H1 (cell line): ENCODE results near the gene STEAP4. TPM values are rescaled to one million over a fixed set of nuclear protein-coding genes. Genes with fewer than 3 reads are reported as not detected.

ENCODE experiments used
- CTCF ChIA-PET: fragments of 300-600 bp; sonication (Branson Sonifier 250); formaldehyde crosslinking; loops from one replicate; lab custom pipeline; 2021; ENCODE audit not compliant: partially characterized antibody; lab: Charles Lee
- POLR2A ChIA-PET: fragments of 300-600 bp; sonication (Branson Sonifier 250); formaldehyde crosslinking; loops from one replicate; lab custom pipeline; 2021; ENCODE audit warnings: inconsistent platforms; ENCODE audit not compliant: partially characterized antibody; lab: Charles Lee
- DNase-seq, 2 experiments: peaks; one replicate each; pipeline versions ENCODE4 v3.0.0 to v3.0.0-alpha.2; 2010 to 2022; ENCODE audit warnings: low spot score in 2 of 2, low read depth in 1 of 2, mixed read lengths in 1 of 2
- FAIRE-seq: peaks from 2 replicates; lab custom pipeline; 2011; peaks lifted over from hg19 to GRCh38; lab: Jason Lieb, UNC
- H2AFZ ChIP-seq: 2 replicates; pipeline ENCODE4 v1.8.1; 2012; ENCODE audit warnings: low read length, inconsistent platforms
- H2AK5ac ChIP-seq: 2 replicates; pipeline ENCODE4 v1.6.1; 2013; ENCODE audit warnings: low read depth, low read length
- H2BK120ac ChIP-seq: replicated peaks from 2 replicates; pipeline ENCODE3; 2013; ENCODE audit warnings: low read depth, low read length, inconsistent platforms
- H2BK12ac ChIP-seq: 2 replicates; pipeline ENCODE4 v1.6.1; 2013; ENCODE audit warnings: low read depth, low read length
- H2BK15ac ChIP-seq: 2 replicates; pipeline ENCODE4 v1.6.1; 2013; ENCODE audit warnings: low read length
- H2BK20ac ChIP-seq: 2 replicates; pipeline ENCODE4 v1.6.1; 2013; ENCODE audit warnings: low read length
- H2BK5ac ChIP-seq: 2 replicates; pipeline ENCODE4 v1.6.1; 2013; ENCODE audit warnings: low read depth, low read length
- H3K14ac ChIP-seq: 2 replicates; pipeline ENCODE4 v1.6.1; 2013; ENCODE audit warnings: inconsistent platforms; ENCODE audit not compliant: insufficient read length
- H3K18ac ChIP-seq: 2 replicates; pipeline ENCODE4 v1.6.1; 2013; ENCODE audit warnings: low read length; ENCODE audit errors: extremely low read depth
- H3K23ac ChIP-seq: 2 replicates; pipeline ENCODE4 v1.6.1; 2013; ENCODE audit warnings: inconsistent platforms; ENCODE audit not compliant: insufficient read length
- H3K23me2 ChIP-seq: 2 replicates; pipeline ENCODE4 v1.6.1; 2013; ENCODE audit warnings: low read depth, low read length
- H3K27ac ChIP-seq: 2 replicates; pipeline ENCODE4 v1.6.1; 2011; ENCODE audit warnings: low read depth, low read length, inconsistent platforms
- H3K27me3 ChIP-seq, 4 experiments: replicated peaks in 1 of 4; 1 replicate in 1 of 4; 2 replicates in 3 of 4; pipeline versions ENCODE4 v1.6.1 to v1.8.1; 2011 to 2013; ENCODE audit warnings: low read length in 3 of 4, mild to moderate bottlenecking in 3 of 4, inconsistent platforms in 2 of 4, mixed read lengths in 2 of 4, moderate library complexity in 1 of 4; ENCODE audit not compliant: control insufficient read depth in 3 of 4, insufficient read depth in 3 of 4; ENCODE audit errors: extremely low read depth in 1 of 4
- H3K36me3 ChIP-seq, 4 experiments: 2 replicates each; pipeline versions ENCODE4 v1.6.1 to v1.8.1; 2011 to 2013; ENCODE audit warnings: mild to moderate bottlenecking in 4 of 4, low read length in 3 of 4, moderate library complexity in 2 of 4, control low read depth in 1 of 4, inconsistent platforms in 1 of 4; ENCODE audit not compliant: insufficient read depth in 4 of 4, control insufficient read depth in 2 of 4
- H3K4ac ChIP-seq: replicated peaks from 2 replicates; pipeline ENCODE3; 2013; ENCODE audit warnings: low read length, low read depth, mixed read lengths, inconsistent platforms; ENCODE audit not compliant: insufficient read length
- H3K4me1 ChIP-seq, 4 experiments: replicated peaks in 1 of 4; 1 replicate in 1 of 4; 2 replicates in 3 of 4; pipeline versions ENCODE4 v1.6.1 to v1.8.1; 2011 to 2013; ENCODE audit warnings: low read length in 3 of 4, inconsistent platforms in 2 of 4, mixed read lengths in 1 of 4; ENCODE audit not compliant: insufficient read depth in 4 of 4, control insufficient read depth in 3 of 4
- H3K4me2 ChIP-seq, 2 experiments: 2 replicates each; pipeline versions ENCODE4 v1.6.1 to v1.8.1; 2011 to 2013; ENCODE audit warnings: low read depth in 2 of 2, low read length in 2 of 2, control low read depth in 1 of 2, inconsistent platforms in 1 of 2, mild to moderate bottlenecking in 1 of 2; ENCODE audit not compliant: insufficient read depth in 1 of 2
- H3K4me3 ChIP-seq, 4 experiments: fragments of 200-600, 300-600 bp in 1 of 4; sonication (generic), shearing (Covaris generic), sonication (Bioruptor Twin) in 1 of 4; 2 replicates each; pipeline versions ENCODE4 v1.5.1 to v1.8.1; 2011 to 2016; ENCODE audit warnings: low read length in 4 of 4, low read depth in 3 of 4, control low read depth in 2 of 4, inconsistent platforms in 2 of 4, mild to moderate bottlenecking in 2 of 4, mixed read lengths in 1 of 4, moderate library complexity in 1 of 4; ENCODE audit not compliant: insufficient read depth in 2 of 4; ENCODE audit errors: extremely low read depth in 1 of 4
- H3K56ac ChIP-seq: replicated peaks from 2 replicates; pipeline ENCODE3; 2013; ENCODE audit warnings: low read depth, mild to moderate bottlenecking, mixed read lengths, low read length, inconsistent platforms; ENCODE audit not compliant: insufficient read length
- H3K79me1 ChIP-seq: 2 replicates; pipeline ENCODE4 v1.6.1; 2013; ENCODE audit warnings: low read depth, low read length, control low read depth
- H3K79me2 ChIP-seq, 2 experiments: 2 replicates each; pipeline versions ENCODE4 v1.6.1 to v1.8.1; 2012 to 2013; ENCODE audit warnings: low read length in 2 of 2, mild to moderate bottlenecking in 2 of 2, inconsistent platforms in 1 of 2; ENCODE audit not compliant: insufficient read depth in 2 of 2, control insufficient read depth in 1 of 2
- H3K9ac ChIP-seq, 4 experiments: replicated peaks in 1 of 4; 1 replicate in 1 of 4; 2 replicates in 3 of 4; pipeline versions ENCODE4 v1.6.1 to v1.8.1; 2011 to 2013; ENCODE audit warnings: low read depth in 3 of 4, low read length in 3 of 4, control low read depth in 2 of 4, mild to moderate bottlenecking in 2 of 4, moderate library complexity in 2 of 4, inconsistent platforms in 1 of 4; ENCODE audit errors: extremely low read depth in 1 of 4
- H3K9me3 ChIP-seq, 2 experiments: 2 replicates each; pipeline versions ENCODE4 v1.6.1 to v1.8.1; 2012 to 2013; ENCODE audit warnings: mild to moderate bottlenecking in 2 of 2, moderate library complexity in 2 of 2, control low read depth in 1 of 2, inconsistent platforms in 1 of 2, low read depth in 1 of 2, low read length in 1 of 2, mixed read lengths in 1 of 2; ENCODE audit not compliant: insufficient read depth in 2 of 2
- H4K20me1 ChIP-seq, 2 experiments: replicated peaks in 1 of 2; 2 replicates each; pipeline versions ENCODE3 to v1.8.1; 2011 to 2013; ENCODE audit warnings: inconsistent platforms in 2 of 2, low read length in 2 of 2, mild to moderate bottlenecking in 1 of 2; ENCODE audit not compliant: insufficient read depth in 2 of 2, control insufficient read depth in 1 of 2
- H4K5ac ChIP-seq: 2 replicates; pipeline ENCODE4 v1.6.1; 2013; ENCODE audit warnings: low read length, low read depth, mixed read lengths, inconsistent platforms; ENCODE audit not compliant: insufficient read length
- H4K8ac ChIP-seq: 2 replicates; pipeline ENCODE4 v1.8.0; 2013; ENCODE audit warnings: mild to moderate bottlenecking, moderate library complexity, low read length, inconsistent platforms; ENCODE audit not compliant: insufficient read depth; ENCODE audit errors: extremely low read depth
- H4K91ac ChIP-seq: replicated peaks from 2 replicates; pipeline ENCODE3; 2013; ENCODE audit warnings: low read length, mixed read lengths, inconsistent platforms; ENCODE audit not compliant: insufficient read length
- ATF3 ChIP-seq: IDR thresholded peaks from 2 replicates; pipeline ENCODE4 v1.6.1; 2011; ENCODE audit warnings: low read depth, mild to moderate bottlenecking, low read length; ENCODE audit not compliant: insufficient read depth
- CBX8 ChIP-seq: fragments of 300-800, 300-1000 bp; sonication (generic); IDR thresholded peaks from 2 replicates; pipeline ENCODE4 v1.7.1; 2016; ENCODE audit warnings: low read depth, low read length, borderline replicate concordance
- CHD1 ChIP-seq: IDR thresholded peaks from 2 replicates; pipeline ENCODE4 v1.6.1; 2012; ENCODE audit warnings: low read depth, low read length, improper control_type of control experiment
- E2F6 ChIP-seq: IDR thresholded peaks from 2 replicates; pipeline ENCODE4 v1.6.1; 2012; ENCODE audit warnings: inconsistent platforms
- KDM1A ChIP-seq: fragments of 200-600, 300-600 bp; sonication (generic); IDR thresholded peaks from 2 replicates; pipeline ENCODE4 v1.7.1; 2016; ENCODE audit warnings: mild to moderate bottlenecking, low read length, borderline replicate concordance
- MAX ChIP-seq: IDR thresholded peaks from 2 replicates; pipeline ENCODE4 v1.6.1; 2012; ENCODE audit warnings: inconsistent platforms
- NANOG ChIP-seq: IDR thresholded peaks from 2 replicates; pipeline ENCODE4 v1.6.1; 2011; ENCODE audit warnings: low read length, low read depth, mild to moderate bottlenecking, inconsistent platforms; ENCODE audit not compliant: insufficient read depth, poor library complexity, severe bottlenecking
- PHF8 ChIP-seq: fragments of 200-600 bp; sonication (generic); conservative IDR thresholded peaks from 2 replicates; pipeline ENCODE4 v1.7.1; 2012; ENCODE audit warnings: low read depth, mild to moderate bottlenecking, inconsistent platforms, low read length, moderate library complexity
- SIX5 ChIP-seq: IDR thresholded peaks from 2 replicates; pipeline ENCODE4 v1.6.1; 2011; ENCODE audit warnings: mild to moderate bottlenecking, low read depth, low read length
- SP2 ChIP-seq: IDR thresholded peaks from 2 replicates; pipeline ENCODE4 v1.6.1; 2012; ENCODE audit warnings: mild to moderate bottlenecking, low read length, inconsistent platforms
- SRF ChIP-seq: IDR thresholded peaks from 2 replicates; pipeline ENCODE4 v1.6.1; 2011; ENCODE audit warnings: mild to moderate bottlenecking, low read depth, low read length, moderate library complexity
- SUZ12 ChIP-seq: fragments of 200-600 bp; sonication (generic); IDR thresholded peaks from 2 replicates; pipeline ENCODE4 v1.6.1; 2012; ENCODE audit warnings: mild to moderate bottlenecking, inconsistent platforms, low read length, moderate library complexity, mixed read lengths
- TAF1 ChIP-seq: IDR thresholded peaks from 2 replicates; pipeline ENCODE4 v1.6.1; 2011; ENCODE audit warnings: mild to moderate bottlenecking, low read depth, low read length
- TCF12 ChIP-seq: IDR thresholded peaks from 2 replicates; pipeline ENCODE4 v1.6.1; 2011; ENCODE audit warnings: low read depth, mild to moderate bottlenecking, low read length
- WGBS, 2 experiments: shearing (Covaris generic) in 1 of 2; methylation state at CpG; one replicate each; pipeline versions ENCODE4 v1.1.6 to v1.1.7; 2013 to 2015; ENCODE audit warnings: low lambda C conversion rate in 2 of 2, mixed read lengths in 2 of 2, inconsistent platforms in 1 of 2, low coverage in 1 of 2, missing lambda C conversion rate in 1 of 2; ENCODE audit not compliant: insufficient replicate concordance in 2 of 2, insufficient coverage in 1 of 2, insufficient read length in 1 of 2; ENCODE audit errors: extremely low coverage in 1 of 2, missing lambda C conversion rate in 1 of 2; 5-methylcytosine and 5-hydroxymethylcytosine counted together
- polyA plus RNA-seq, 7 experiments: library from polyadenylated mRNA; depleted of rRNA in 3 of 7; stranded (reverse) in 5 of 7; unstranded in 2 of 7; fragments of >200 nt in 5 of 7; fragments of 200-250 nt in 2 of 7; gene quantifications; 1 replicate in 5 of 7; 2 replicates in 1 of 7; 4 replicates in 1 of 7; pipeline versions ENCODE4 v1.2.1 to v1.2.3, GENCODE V29; 2011 to 2013; ENCODE audit warnings: missing spikeins in 2 of 7, mixed read lengths in 2 of 7
- total RNA-seq: library from RNA; stranded (reverse); fragmentation: NEBNext Ultra II Directional; extraction: Animal tissue kit (Norgen Biotek cat#: 25700); gene quantifications from 2 replicates; pipeline ENCODE4 v1.2.1, GENCODE V29; 2021

STEAP4 gene
- total and polyA plus RNA-seq, 2 of the 8 experiments (the other 6 are each of a cell fraction or from before 2014, with no cell fraction given), result under 0.01 TPM; not detected in 1

GRCh38 chr7:88316456-88316855 lies 9.8 kb upstream of the STEAP4 start:
- no peaks in the 10 kb centered on the region for H3K36me3 ChIP-seq
- H3K23me2 ChIP-seq, result no peaks in the 10 kb centered on the region
- no peak overlapping the region for H3K4me2 ChIP-seq
- H3K56ac ChIP-seq, result no peak overlapping the region
- no peak overlapping the region for H3K27ac ChIP-seq
- no peaks in the 10 kb centered on the region for H3K27me3 ChIP-seq
- no peaks in the 10 kb centered on the region for H3K79me2 ChIP-seq
- no peak overlapping the region for H4K5ac ChIP-seq
- no peak overlapping the region for H2BK20ac ChIP-seq
- H4K20me1 ChIP-seq, result no peaks in the 10 kb centered on the region
- no peak overlapping the region for H2AK5ac ChIP-seq
- H3K18ac ChIP-seq, result no peak overlapping the region
- H2BK5ac ChIP-seq, result no peak overlapping the region
- CTCF ChIA-PET, result no interaction called here
- H3K23ac ChIP-seq, result no peak overlapping the region
- DNase-seq, result no peak
- no peaks in the 10 kb centered on the region for H3K4me1 ChIP-seq
- FAIRE-seq, result no peak
- H4K8ac ChIP-seq, result no peak overlapping the region
- no peak overlapping the region for H2AFZ ChIP-seq
- H3K79me1 ChIP-seq, result no peaks in the 10 kb centered on the region
- WGBS, 2 experiments, result 95% methylated on average over 1 of the region's 1 CpG; no CpG with 5 or more reads in 1 of the 2 experiments
- H3K9ac ChIP-seq, result peak overlapping the region in 1 of 4 experiments; percentile 13; a peak in 2 of 7 replicates
- no peak overlapping the region for H3K4ac ChIP-seq
- H3K4me3 ChIP-seq, result no peak overlapping the region
- H2BK15ac ChIP-seq, result no peak overlapping the region
- no peak overlapping the region for H3K14ac ChIP-seq
- no peaks in the 10 kb centered on the region for H3K9me3 ChIP-seq
- POLR2A ChIA-PET, result no interaction called here
- H4K91ac ChIP-seq, result no peak overlapping the region
- no peak overlapping the region for H2BK12ac ChIP-seq
- no peak overlapping the region for H2BK120ac ChIP-seq
- TF ChIP-seq SUZ12, result no peak
- TF ChIP-seq SRF, result no peak
- no peak for TF ChIP-seq NANOG
- no peak for TF ChIP-seq SP2
- TF ChIP-seq CHD1, result no peak
- no peak for TF ChIP-seq KDM1A
- TF ChIP-seq SIX5, result no peak
- no peak for TF ChIP-seq CBX8
- TF ChIP-seq ATF3, result no peak
- no peak for TF ChIP-seq TAF1
- TF ChIP-seq TCF12, result no peak
- TF ChIP-seq MAX, result no peak
- TF ChIP-seq E2F6, result no peak
- TF ChIP-seq PHF8, result no peak
